ENCODE measurements around the gene GCHFR. TPM values are rescaled to one million over a fixed set of nuclear protein-coding genes. Genes with fewer than 3 reads are reported as not detected.

GCHFR gene
- total RNA-seq, 1 donor from 2014 or later = 4.6 TPM

- no peak for DNase-seq (ENCODE audit: low spot score)
Observed at GRCh38 chr15:40787344-40787841, 23.5 kb downstream of the GCHFR start.

DNA sequence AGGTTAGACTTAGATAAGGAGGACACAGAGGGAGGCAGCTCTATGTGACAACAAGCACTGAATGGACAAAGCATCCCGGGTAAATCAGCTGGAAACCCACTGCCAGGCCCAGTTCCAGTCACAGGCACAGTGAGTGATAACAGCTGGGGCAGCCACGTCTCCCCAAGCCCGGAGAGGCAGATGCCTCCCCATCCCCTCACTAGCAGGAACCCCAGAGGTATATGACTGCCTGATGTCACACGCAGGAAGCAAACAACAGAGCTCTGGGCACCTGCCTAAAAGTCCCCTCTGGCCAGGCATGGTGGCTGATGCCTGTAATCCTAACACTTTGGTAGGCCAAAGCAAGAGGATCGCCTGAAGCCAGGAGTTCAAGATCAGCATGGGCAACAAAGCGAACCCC is 24.1 kb downstream of the GCHFR start:
- H3K27ac Mint-ChIP-seq (ENCODE audit: unreplicated experiment) = no peak overlapping the region
- no peak for TF ChIP-seq CTCF (IDR thresholded peaks at IDR 0.05; ENCODE audit: unreplicated experiment)

More at GRCh38 chr15:40787344-40787841, 23.5 kb downstream of the GCHFR start:
- no peaks in the 10 kb centered on the region for H3K9me3 Mint-ChIP-seq (ENCODE audit: unreplicated experiment)
- H3K27me3 Mint-ChIP-seq (ENCODE audit: unreplicated experiment) = peaks cover 1% of the 10 kb centered on the region
- H3K4me3 Mint-ChIP-seq (ENCODE audit: unreplicated experiment) = no peak overlapping the region
- peaks cover 9% of the 10 kb centered on the region for H3K4me1 Mint-ChIP-seq (ENCODE audit: unreplicated experiment)
- H3K27ac Mint-ChIP-seq (ENCODE audit: unreplicated experiment) = no peak overlapping the region
- H3K36me3 Mint-ChIP-seq (ENCODE audit: low read depth, unreplicated experiment) = peaks cover 7% of the 10 kb centered on the region
- TF ChIP-seq CTCF (IDR thresholded peaks at IDR 0.05; ENCODE audit: unreplicated experiment) = no peak

GRCh38 chr15:40789119-40789518 is 25.3 kb downstream of the GCHFR start:
- peaks cover 9% of the 10 kb centered on the region for H3K4me1 Mint-ChIP-seq (ENCODE audit: unreplicated experiment)
- DNase-seq (ENCODE audit: low spot score) = no peak
- no peak for TF ChIP-seq CTCF (IDR thresholded peaks at IDR 0.05; ENCODE audit: unreplicated experiment)
- peaks cover 10% of the 10 kb centered on the region for H3K36me3 Mint-ChIP-seq (ENCODE audit: low read depth, unreplicated experiment)
- peaks cover 1% of the 10 kb centered on the region for H3K27me3 Mint-ChIP-seq (ENCODE audit: unreplicated experiment)
- H3K9me3 Mint-ChIP-seq (ENCODE audit: unreplicated experiment) = no peaks in the 10 kb centered on the region
- H3K27ac Mint-ChIP-seq (ENCODE audit: unreplicated experiment) = no peak overlapping the region
- peak overlapping the region; percentile 13 for H3K4me3 Mint-ChIP-seq (ENCODE audit: unreplicated experiment)

More for the DNA sequence above, 24.1 kb downstream of the GCHFR start:
- Mint-ChIP-seq H3K4me1 (ENCODE audit: unreplicated experiment) (peaks cover 9% of the 10 kb centered on the region), H3K4me3 (ENCODE audit: unreplicated experiment) (no peak overlapping the region), H3K27me3 (ENCODE audit: unreplicated experiment) (peaks cover 1% of the 10 kb centered on the region), H3K36me3 (ENCODE audit: low read depth, unreplicated experiment) (peaks cover 7% of the 10 kb centered on the region), H3K9me3 (ENCODE audit: unreplicated experiment) (no peaks in the 10 kb centered on the region)
- DNase-seq (ENCODE audit: low spot score) = no peak

GRCh38 chr15:40789999-40790398 is 26.1 kb downstream of the GCHFR start:
- H3K36me3 Mint-ChIP-seq (ENCODE audit: low read depth, unreplicated experiment) = peaks cover 10% of the 10 kb centered on the region
- peaks cover 10% of the 10 kb centered on the region for H3K4me1 Mint-ChIP-seq (ENCODE audit: unreplicated experiment)
- DNase-seq (ENCODE audit: low spot score) = no peak
- no peaks in the 10 kb centered on the region for H3K9me3 Mint-ChIP-seq (ENCODE audit: unreplicated experiment)
- TF ChIP-seq CTCF (IDR thresholded peaks at IDR 0.05; ENCODE audit: unreplicated experiment) = no peak
- peaks cover 1% of the 10 kb centered on the region for H3K27me3 Mint-ChIP-seq (ENCODE audit: unreplicated experiment)
- no peak overlapping the region for H3K4me3 Mint-ChIP-seq (ENCODE audit: unreplicated experiment)
- H3K27ac Mint-ChIP-seq (ENCODE audit: unreplicated experiment) = no peak overlapping the region

DNA sequence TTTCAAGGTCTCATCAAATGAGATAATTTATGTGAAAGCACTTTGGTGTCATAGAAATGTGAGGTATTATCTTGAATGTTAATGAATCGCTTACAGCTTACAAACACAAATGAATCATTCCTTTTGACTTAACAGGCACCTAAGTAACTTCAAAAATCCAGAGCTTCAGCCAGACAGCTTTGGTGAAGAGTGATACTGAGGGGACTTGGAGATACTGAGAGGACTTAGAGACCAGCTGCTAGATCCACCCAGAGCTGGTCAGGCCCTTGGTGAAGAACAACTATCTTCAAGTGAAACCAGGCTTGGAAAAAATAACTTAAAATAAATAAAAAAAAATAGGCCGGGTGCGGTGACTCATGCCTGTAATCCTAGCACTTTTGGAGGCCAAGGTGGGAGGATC is 26.9 kb downstream of the GCHFR start:
- no peak overlapping the region for H3K4me3 Mint-ChIP-seq (ENCODE audit: unreplicated experiment)
- H3K27ac Mint-ChIP-seq (ENCODE audit: unreplicated experiment) = no peak overlapping the region
- no peaks in the 10 kb centered on the region for H3K9me3 Mint-ChIP-seq (ENCODE audit: unreplicated experiment)
- no peak for DNase-seq (ENCODE audit: low spot score)
- peaks cover 1% of the 10 kb centered on the region for H3K27me3 Mint-ChIP-seq (ENCODE audit: unreplicated experiment)
- no peak for TF ChIP-seq CTCF (IDR thresholded peaks at IDR 0.05; ENCODE audit: unreplicated experiment)
- H3K36me3 Mint-ChIP-seq (ENCODE audit: low read depth, unreplicated experiment) = peaks cover 10% of the 10 kb centered on the region
- H3K4me1 Mint-ChIP-seq (ENCODE audit: unreplicated experiment) = peaks cover 15% of the 10 kb centered on the region
